Measurements from ENCODE around the gene SLC6A5. TPM values are rescaled to one million over a fixed set of nuclear protein-coding genes. Genes with fewer than 3 reads are reported as not detected.

Gene SLC6A5
- total RNA-seq, 3 donors from 2014 or later, result not detected

DNA sequence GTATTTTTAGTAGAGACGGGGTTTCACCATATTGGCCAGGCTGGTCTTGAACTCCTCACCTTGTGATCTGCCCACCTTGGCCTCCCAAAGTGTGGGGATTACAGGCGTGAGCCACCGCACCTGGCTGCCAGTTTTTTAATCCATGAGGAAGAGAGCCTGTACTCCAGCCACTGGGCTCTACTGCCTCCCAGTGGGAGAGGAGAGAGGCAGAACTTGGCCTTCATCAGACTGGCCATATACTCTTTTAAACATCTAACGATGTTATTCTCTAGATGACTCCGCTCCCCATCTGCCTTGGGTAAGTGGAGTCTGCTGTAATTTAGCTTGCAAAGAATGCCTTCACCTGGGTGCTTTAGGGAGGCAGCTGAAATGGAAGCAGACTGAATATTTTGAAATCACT is 34.6 kb downstream of the SLC6A5 start:
- TF ChIP-seq, protein P1, sequence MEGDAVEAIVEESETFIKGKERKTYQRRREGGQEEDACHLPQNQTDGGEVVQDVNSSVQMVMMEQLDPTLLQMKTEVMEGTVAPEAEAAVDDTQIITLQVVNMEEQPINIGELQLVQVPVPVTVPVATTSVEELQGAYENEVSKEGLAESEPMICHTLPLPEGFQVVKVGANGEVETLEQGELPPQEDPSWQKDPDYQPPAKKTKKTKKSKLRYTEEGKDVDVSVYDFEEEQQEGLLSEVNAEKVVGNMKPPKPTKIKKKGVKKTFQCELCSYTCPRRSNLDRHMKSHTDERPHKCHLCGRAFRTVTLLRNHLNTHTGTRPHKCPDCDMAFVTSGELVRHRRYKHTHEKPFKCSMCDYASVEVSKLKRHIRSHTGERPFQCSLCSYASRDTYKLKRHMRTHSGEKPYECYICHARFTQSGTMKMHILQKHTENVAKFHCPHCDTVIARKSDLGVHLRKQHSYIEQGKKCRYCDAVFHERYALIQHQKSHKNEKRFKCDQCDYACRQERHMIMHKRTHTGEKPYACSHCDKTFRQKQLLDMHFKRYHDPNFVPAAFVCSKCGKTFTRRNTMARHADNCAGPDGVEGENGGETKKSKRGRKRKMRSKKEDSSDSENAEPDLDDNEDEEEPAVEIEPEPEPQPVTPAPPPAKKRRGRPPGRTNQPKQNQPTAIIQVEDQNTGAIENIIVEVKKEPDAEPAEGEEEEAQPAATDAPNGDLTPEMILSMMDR (IDR thresholded peaks at IDR 0.05), result no peak
- no peak for TF ChIP-seq POLR2AphosphoS5 (IDR thresholded peaks at IDR 0.05)
- no peak for TF ChIP-seq POLR2A (IDR thresholded peaks at IDR 0.05)
- H3K9me3 ChIP-seq, result peaks cover 0 to 3% of the 10 kb centered on the region in 2 donors
- DNase-seq (ENCODE audit: low spot score in 2 of 2), result no peak
- H3K36me3 ChIP-seq, result no peaks in the 10 kb centered on the region
- intact Hi-C loops (cut with DNase I; ENCODE audit: low total_unique reads), result no loop called here
- no peaks in the 10 kb centered on the region for H3K4me1 ChIP-seq
- H3K27me3 ChIP-seq, result no peaks in the 10 kb centered on the region
- no peak overlapping the region for H3K4me3 ChIP-seq
- H3K27ac ChIP-seq, result no peak overlapping the region

- Histone ChIP-seq H3K27me3 (no peaks in the 10 kb centered on the region), H3K36me3 (no peaks in the 10 kb centered on the region), H3K4me1 (no peaks in the 10 kb centered on the region), H3K4me3 (no peak overlapping the region), H3K27ac (no peak overlapping the region), H3K9me3 (peaks cover 0 to 3% of the 10 kb centered on the region in 2 donors)
- TF ChIP-seq, protein P1 (IDR thresholded peaks at IDR 0.05), result no peak
- TF ChIP-seq POLR2A (IDR thresholded peaks at IDR 0.05), result no peak
- no peak for TF ChIP-seq POLR2AphosphoS5 (IDR thresholded peaks at IDR 0.05)
- intact Hi-C loops (cut with DNase I; ENCODE audit: low total_unique reads), result no loop called here
- DNase-seq (ENCODE audit: low spot score in 2 of 2), result no peak
These were observed 35.4 kb downstream of the SLC6A5 start for GRCh38 chr11:20634781-20635180.

- TF ChIP-seq POLR2A (IDR thresholded peaks at IDR 0.05) (no peak), POLR2AphosphoS5 (IDR thresholded peaks at IDR 0.05) (no peak)
- TF ChIP-seq, protein P1 (IDR thresholded peaks at IDR 0.05), result no peak
- Histone ChIP-seq H3K9me3 (no peaks in the 10 kb centered on the region), H3K27me3 (no peaks in the 10 kb centered on the region), H3K27ac (no peak overlapping the region), H3K36me3 (no peaks in the 10 kb centered on the region), H3K4me1 (no peaks in the 10 kb centered on the region), H3K4me3 (no peak overlapping the region)
- intact Hi-C loops (cut with DNase I; ENCODE audit: low total_unique reads), result no loop called here
- DNase-seq (ENCODE audit: low spot score in 2 of 2), result no peak
These were observed 38.7 kb downstream of the SLC6A5 start for GRCh38 chr11:20638074-20638473.

GRCh38 chr11:20639688-20640087 is 40.3 kb downstream of the SLC6A5 start:
- DNase-seq (ENCODE audit: low spot score in 2 of 2), result no peak
- no peaks in the 10 kb centered on the region for H3K4me1 ChIP-seq
- TF ChIP-seq POLR2A (IDR thresholded peaks at IDR 0.05) (no peak), POLR2AphosphoS5 (IDR thresholded peaks at IDR 0.05) (no peak)
- TF ChIP-seq, protein P1 (IDR thresholded peaks at IDR 0.05), result no peak
- intact Hi-C loops (cut with DNase I; ENCODE audit: low total_unique reads), result no loop called here
- no peak overlapping the region for H3K4me3 ChIP-seq
- H3K9me3 ChIP-seq, result no peaks in the 10 kb centered on the region
- H3K27ac ChIP-seq, result no peak overlapping the region
- no peaks in the 10 kb centered on the region for H3K27me3 ChIP-seq
- no peaks in the 10 kb centered on the region for H3K36me3 ChIP-seq

GRCh38 chr11:20640401-20640800 is 41.0 kb downstream of the SLC6A5 start:
- Histone ChIP-seq H3K27me3 (no peaks in the 10 kb centered on the region), H3K4me1 (no peaks in the 10 kb centered on the region), H3K27ac (no peak overlapping the region), H3K4me3 (no peak overlapping the region), H3K9me3 (no peaks in the 10 kb centered on the region), H3K36me3 (no peaks in the 10 kb centered on the region)
- TF ChIP-seq POLR2AphosphoS5 (IDR thresholded peaks at IDR 0.05) (no peak), POLR2A (IDR thresholded peaks at IDR 0.05) (no peak)
- TF ChIP-seq, protein P1 (IDR thresholded peaks at IDR 0.05), result no peak
- intact Hi-C loops (cut with DNase I; ENCODE audit: low total_unique reads), result no loop called here
- DNase-seq (ENCODE audit: low spot score in 2 of 2), result no peak
